ENCODE data around the gene NDUFV3.
"Not testable (repeated sequence)": the region's sequence is repeated elsewhere in the genome, so short reads cannot be mapped to it uniquely, and the experiment has no call there.

Gene NDUFV3

DNA sequence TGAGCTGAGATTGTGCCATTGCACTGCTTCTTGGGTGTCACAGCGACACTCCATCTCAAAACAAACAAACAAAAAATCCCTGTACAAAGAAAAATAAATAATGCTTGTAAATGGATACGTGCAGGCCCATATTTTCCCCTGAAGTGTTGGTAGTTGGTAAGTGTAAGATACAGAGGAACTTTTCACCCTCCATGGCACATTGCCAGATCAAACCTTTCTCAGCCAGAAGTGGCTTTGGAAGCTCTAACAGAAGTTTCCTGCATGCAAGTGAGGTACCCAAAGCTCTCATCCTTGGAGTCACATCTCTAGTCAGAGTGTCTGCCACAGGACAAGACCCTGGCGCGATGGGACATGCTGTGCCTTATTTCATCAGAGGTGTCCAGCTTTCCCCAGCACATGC is 7.3 kb downstream of the NDUFV3 start:
- no peak for DNase-seq

DNA sequence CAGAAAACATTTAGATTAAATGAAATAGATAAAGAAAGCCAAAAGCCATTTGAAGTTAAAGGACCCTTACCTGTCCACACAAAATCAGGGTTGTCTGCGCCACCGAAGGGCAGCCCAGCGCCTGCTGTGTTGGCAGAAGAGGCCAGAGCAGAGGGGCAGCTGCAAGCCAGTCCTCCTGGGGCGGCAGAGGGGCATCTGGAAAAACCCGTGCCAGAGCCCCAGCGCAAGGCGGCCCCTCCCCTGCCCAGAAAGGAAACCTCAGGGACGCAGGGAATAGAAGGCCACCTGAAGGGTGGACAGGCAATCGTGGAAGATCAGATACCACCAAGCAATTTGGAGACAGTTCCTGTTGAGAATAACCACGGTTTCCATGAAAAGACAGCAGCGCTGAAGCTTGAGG is 10.7 kb downstream of the NDUFV3 start:
- no peak for DNase-seq

GRCh38 chr21:42905195-42905594 is 12.1 kb downstream of the NDUFV3 start:
- no peak for DNase-seq

- DNase-seq = no peak
These were observed 13.1 kb downstream of the NDUFV3 start for GRCh38 chr21:42906233-42906632.

DNA sequence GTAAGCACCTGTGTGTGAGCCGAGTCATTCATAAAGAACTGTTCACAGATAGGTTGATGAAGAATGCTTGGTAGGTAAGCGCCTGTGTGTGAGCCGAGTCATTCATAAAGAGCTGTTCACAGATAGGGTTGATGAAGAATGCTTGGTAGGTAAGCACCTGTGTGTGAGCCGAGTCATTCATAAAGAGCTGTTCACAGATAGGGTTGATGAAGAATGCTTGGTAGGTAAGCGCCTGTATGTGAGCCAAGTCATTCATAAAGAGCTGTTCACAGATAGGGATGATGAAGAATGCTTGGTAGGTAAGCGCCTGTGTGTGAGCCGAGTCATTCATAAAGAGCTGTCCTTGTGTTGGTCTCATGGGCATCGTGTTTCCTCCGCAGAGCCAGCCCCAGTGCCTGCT is 15.4 kb downstream of the NDUFV3 start:
- DNase-seq = not testable (repeated sequence)

DNA sequence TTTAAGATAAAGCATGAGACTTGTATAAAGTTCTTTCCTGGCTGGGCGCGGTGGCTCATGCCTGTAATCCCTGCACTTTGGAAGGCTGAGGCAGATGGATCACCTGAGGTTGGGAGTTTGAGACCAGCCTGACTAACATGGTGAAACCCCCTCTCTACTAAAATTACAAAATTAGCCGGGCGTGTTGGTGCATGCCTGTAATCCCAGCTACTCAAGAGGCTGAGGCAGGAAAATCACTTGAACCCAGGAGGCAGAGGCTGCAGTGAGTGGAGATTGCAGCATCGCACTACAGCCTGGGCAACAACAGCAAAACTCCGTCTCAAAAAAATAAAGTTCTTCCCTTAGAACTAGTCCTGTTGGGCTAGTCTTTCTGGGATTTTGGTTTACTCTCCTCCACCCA is 18.8 kb downstream of the NDUFV3 start:
- DNase-seq = not testable (repeated sequence)

DNA sequence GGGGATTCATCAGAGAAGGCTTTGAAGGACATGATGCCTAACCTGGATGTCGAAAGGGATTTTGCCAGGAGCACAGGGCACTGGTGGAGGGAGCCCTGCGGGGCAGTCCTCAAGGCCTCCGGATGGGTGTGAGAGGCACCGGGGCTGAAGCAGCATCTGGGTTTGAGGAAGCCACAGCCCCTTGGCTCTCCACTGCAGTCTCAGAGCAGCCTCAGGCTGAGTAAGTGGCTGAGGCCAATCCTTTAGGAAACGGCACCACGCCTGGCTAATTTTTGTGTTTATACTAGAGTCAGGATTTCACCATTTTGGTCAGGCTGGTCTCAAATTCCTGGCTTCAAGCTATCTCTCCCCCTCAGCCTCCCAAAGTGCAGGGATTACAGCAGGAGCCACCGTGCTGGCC is 20.4 kb downstream of the NDUFV3 start:
- DNase-seq = no peak

DNA sequence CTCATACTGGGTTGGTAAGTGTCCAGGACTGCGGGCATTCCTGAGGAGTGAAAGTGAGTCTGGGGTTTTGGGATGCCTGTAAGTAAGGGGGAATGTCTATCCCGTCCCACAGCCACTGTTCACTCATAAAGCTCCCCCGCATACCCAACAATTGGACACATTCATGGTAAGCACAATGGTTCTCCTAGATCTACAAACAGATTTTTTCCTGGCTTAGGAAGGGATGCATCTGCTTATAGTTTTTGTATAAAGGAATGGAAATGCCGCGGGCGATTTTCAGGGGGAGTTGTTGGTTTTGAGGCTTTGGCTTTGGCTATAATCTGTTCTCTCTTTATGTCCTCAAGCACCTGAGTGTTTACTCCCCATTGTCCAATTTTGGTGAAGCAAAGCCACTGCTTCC is 25.2 kb downstream of the NDUFV3 start:
- no peak for DNase-seq

DNA sequence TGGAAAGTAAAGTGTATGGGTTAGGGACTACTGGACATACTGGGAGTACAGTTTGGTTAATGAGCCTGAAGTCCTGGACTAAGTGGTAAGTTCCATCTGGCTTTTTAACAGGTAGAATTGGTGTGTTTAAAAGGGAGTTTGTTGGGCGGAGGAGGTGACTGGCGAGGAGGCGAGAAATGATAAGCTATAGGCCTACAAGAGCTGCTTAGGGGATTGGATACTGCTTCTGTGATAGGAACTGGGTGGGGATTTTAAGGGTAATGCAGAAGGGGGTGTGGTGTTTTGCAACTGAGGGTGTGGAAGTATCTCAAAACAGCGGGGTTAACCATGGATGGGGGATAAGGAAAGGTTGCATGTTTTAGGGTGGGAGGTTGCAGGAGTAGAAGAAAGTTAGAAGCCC is 28.8 kb downstream of the NDUFV3 start:
- DNase-seq = no peak

DNA sequence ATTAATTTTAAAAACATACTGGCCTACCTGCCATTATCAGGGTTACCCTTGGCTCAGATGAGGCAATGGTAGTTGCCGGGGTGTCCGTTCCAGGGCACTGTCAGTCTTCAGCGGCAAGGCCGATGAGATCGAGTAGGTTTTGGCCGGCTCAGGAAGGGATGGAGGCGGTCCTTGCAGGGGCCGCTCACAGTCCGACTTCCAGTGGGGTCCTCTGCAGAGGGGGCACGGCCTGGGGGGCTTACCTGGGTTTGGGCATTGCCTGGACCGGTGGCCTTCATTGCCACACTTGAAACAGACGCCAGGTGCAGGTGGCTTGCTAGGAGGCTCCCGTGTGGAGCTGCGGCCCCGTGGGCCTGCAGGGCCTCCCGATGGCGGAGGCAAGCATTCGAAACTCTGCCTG is 29.8 kb downstream of the NDUFV3 start:
- no peak for DNase-seq

DNA sequence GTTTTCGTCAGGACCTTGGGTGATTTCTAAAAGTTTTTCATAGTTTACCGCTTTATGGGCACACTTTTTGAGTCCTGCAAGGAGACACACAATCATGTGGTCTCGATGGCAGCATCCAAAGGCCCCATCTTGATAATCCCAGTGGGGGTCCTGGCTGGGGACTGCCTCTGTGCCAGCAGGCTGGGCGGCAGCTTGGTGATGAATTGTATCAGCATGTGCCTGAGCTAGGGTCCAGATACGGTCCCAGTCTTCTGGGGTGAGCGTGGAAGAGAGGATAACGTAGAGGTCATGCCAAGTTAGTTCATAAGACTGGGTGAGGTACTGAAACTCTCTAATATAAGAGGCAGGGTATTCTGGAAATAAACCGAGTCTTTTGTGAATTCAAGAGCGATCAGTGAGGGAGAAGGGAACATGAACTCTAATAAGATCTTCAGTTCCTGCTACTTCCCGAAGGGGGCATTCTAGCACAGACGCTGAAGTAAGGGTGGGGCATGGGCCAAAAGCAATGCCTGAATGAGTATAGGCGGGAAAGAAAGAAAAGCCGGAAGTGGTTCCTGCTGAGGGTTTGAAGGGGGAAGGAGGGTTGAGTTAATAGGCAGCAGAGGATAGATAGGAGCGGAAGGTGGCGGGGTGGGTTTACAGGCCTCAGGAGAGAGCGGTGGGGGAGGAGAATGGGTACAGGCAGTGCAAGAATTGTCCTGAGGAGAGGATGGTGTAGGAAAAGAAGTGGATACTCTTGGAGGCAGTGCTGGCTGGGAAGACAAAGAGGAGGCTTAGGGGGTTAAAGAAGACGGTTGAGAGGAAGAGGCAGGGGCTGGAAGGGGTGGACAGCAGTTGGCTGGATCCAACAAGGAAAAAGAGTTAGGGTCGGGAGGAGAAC is 30.7 kb downstream of the NDUFV3 start:
- DNase-seq = peak; percentile 84

DNA sequence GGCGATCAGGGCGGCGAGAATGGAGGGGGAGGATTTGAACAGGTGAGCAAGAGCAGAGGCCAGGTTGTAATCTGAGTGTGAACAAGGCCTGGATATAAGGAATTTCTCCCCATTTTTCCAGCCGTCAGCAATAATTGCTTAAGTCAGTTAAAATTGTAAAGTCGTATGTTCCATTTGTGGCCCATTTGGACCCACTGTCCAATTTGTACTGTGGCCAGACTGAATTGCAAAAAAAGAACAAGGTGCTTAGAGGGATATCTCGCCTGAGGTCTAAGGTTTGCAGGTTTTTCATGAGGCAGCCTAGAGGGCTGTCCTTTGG is 31.3 kb downstream of the NDUFV3 start:
- no peak for DNase-seq

GRCh38 chr21:42925114-42925926 is 32.2 kb downstream of the NDUFV3 start, which contains the start of gene ERVH48-1:
Gene ERVH48-1, minus strand, starts transcription at chr21:42925630. Its CDS starts 6,624 bp downstream, at chr21:42919006.
- DNase-seq = no peak

- not testable (repeated sequence) for DNase-seq
These were observed 34.5 kb downstream of the NDUFV3 start for GRCh38 chr21:42927474-42928200.

GRCh38 chr21:42929969-42930368 is 36.9 kb downstream of the NDUFV3 start:
- no peak for DNase-seq

- no peak for DNase-seq
These were observed 38.6 kb downstream of the NDUFV3 start for GRCh38 chr21:42931560-42932235.

DNA sequence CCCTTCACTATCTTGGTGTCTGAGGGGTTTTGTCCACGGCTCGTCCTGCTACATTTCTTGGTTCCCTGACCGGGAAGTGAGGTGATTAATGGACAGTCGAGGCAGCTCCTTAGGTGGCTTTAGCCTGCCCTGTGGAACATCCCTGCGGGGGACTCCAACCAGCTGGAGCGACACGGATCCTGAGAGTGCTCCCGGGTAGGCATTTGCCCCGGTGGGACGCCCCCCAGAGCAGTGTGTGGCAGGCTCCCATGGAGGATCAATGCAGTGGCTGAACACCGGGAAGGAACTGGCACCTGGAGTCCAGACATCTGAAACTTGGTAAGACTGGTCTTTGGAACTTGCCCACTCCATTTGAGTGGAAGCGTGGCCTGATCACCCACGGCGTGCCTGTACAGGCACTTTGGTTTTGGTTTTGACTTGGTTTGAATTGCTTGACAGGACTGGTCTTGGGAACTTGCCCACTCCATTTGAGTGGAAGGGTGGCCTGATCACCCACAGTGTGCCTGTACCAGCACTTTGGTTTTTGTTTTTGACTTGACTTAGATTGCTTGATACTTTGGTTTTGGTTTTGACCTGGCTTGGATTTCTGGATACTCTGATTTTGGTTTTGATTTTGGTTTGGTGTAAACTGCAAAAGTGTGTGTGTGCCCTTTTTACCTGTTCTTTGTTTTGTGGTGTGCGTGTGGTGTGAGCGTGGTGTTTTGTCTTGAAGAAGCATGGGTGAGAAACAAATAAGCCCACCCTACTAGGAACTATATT is 39.4 kb downstream of the NDUFV3 start:
- not testable (repeated sequence) for DNase-seq

GRCh38 chr21:42933137-42933970 is 40.2 kb downstream of the NDUFV3 start:
- not testable (repeated sequence) for DNase-seq

DNA sequence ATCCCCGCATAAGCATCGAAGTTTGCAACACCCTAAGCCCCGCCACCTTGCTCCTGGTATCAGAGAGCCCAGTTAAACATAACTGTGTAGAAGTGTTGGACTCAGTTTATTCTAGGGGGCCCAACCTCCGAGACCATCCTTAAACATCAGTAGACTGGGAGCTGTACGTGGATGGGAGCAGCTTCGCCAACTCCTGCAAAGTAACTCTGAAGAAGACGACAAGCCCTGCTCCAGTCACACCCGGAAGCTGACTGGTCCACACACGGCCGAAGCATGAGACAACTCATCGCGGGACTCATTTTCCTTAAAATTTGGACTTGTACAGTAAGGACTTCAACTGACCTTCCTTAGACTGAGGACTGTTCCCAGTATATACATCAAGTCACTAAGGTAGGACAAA is 40.9 kb downstream of the NDUFV3 start:
- DNase-seq = not testable (repeated sequence)

DNA sequence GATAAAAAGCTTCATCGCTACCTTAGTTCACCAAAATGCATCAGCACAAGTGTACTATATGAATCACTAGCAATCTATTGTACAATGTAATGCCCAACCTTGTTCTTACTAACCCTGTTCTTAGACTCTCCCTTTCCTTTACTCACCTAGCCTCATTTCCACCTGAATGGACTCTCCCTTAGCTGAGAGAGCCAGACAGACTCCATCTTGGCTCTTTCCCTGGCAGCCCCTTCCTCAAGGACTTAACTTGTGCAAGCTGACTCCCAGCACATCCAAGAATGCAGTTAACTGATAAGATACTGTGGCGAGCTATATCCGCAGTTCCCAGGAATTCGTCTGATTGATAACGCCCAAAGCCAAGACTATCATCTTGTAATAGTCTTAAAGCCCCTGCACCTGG is 43.3 kb downstream of the NDUFV3 start:
- not testable (repeated sequence) for DNase-seq
